Heart right ventricle (tissue), 16 donors: Measurements from ENCODE around the gene ARFGEF3. TPM values are rescaled to one million over a fixed set of nuclear protein-coding genes. Genes with fewer than 3 reads are reported as not detected.
"Not testable (repeated sequence)": the region's sequence is repeated elsewhere in the genome, so short reads cannot be mapped to it uniquely, and the experiment has no call there.

ENCODE experiments used
- ATAC-seq, 8 donors: fragments of 200-7000 bp; cut with Tn5 transposase; one replicate each; pipeline ENCODE4 v1.9.1; 2020; ENCODE audit warnings: mild to moderate bottlenecking in 8 of 8, moderate library complexity in 8 of 8, moderate number of reproducible peaks in 1 of 8
- DNase-seq, 2 donors: peaks; one replicate each; pipeline ENCODE4 v3.0.0-alpha.2; 2020
- H3K27ac ChIP-seq, 10 donors: fragments of 200-600 bp; sonication (generic) in 2 of 10; one replicate each; pipeline versions ENCODE4 v1.5.0 to v1.8.0; 2020 to 2022; ENCODE audit warnings: mild to moderate bottlenecking in 3 of 10
- H3K27me3 ChIP-seq, 7 donors: fragments of 200-600 bp; one replicate each; pipeline ENCODE4 v1.8.0; 2021 to 2022; ENCODE audit warnings: mild to moderate bottlenecking in 2 of 7
- H3K36me3 ChIP-seq, 9 donors: fragments of 200-600 bp; sonication (generic) in 1 of 9; one replicate each; pipeline versions ENCODE4 v1.5.0 to v1.8.0; 2020 to 2022; ENCODE audit warnings: mild to moderate bottlenecking in 2 of 9
- H3K4me1 ChIP-seq, 9 donors: fragments of 200-600 bp; sonication (generic) in 1 of 9; one replicate each; pipeline versions ENCODE4 v1.5.0 to v1.8.0; 2020 to 2022; ENCODE audit warnings: mild to moderate bottlenecking in 4 of 9
- H3K4me3 ChIP-seq, 10 donors: fragments of 200-600 bp; sonication (generic) in 2 of 10; one replicate each; pipeline versions ENCODE4 v1.5.0 to v1.8.0; 2020 to 2022; ENCODE audit warnings: mild to moderate bottlenecking in 7 of 10, moderate library complexity in 2 of 10
- H3K9me3 ChIP-seq, 11 donors: fragments of 200-600 bp in 10 of 11; sonication (generic) in 2 of 11; one replicate each; pipeline versions ENCODE4 v1.5.0 to v1.8.0; 2013 to 2022; ENCODE audit warnings: mild to moderate bottlenecking in 2 of 11, control low read depth in 1 of 11, moderate library complexity in 1 of 11
- WGBS, 2 donors: extraction: QIAGEN DNeasy Blood & Tissue Kit; methylation state at CpG; one replicate each; pipeline ENCODE4 v1.1.7; 2013; ENCODE audit warnings: inconsistent platforms in 1 of 2; 5-methylcytosine and 5-hydroxymethylcytosine counted together
- intact Hi-C, 10 donors: fragments of 100-400 bp; cut with DNase I; formaldehyde crosslinking; loops; one replicate each; pipeline versions ENCODE4 v1.11.1 to v1.14.2; 2022
- polyA plus RNA-seq, 2 donors: library from polyadenylated mRNA; stranded (reverse); fragments of 200-250 nt; gene quantifications; one replicate each; pipeline ENCODE4 v1.2.3, GENCODE V29; 2013
- total RNA-seq, 10 donors: library from RNA; stranded (reverse); fragmentation: NEBNext Ultra II Directional in 3 of 10; extraction: Animal tissue kit (Norgen Biotek cat#: 25700) in 3 of 10; gene quantifications; one replicate each; pipeline versions ENCODE4 v1.2.1 to v1.2.4, GENCODE V29; 2021 to 2023
- TF ChIP-seq, protein P1 (sequence below), 9 donors: fragments of 200-600 bp; sonication (generic) in 2 of 9; IDR thresholded peaks; one replicate each; pipeline versions ENCODE4 v1.5.0 to v1.8.0; 2021 to 2022; ENCODE audit warnings: antibody characterized with exemption in 9 of 9, mild to moderate bottlenecking in 5 of 9, moderate library complexity in 1 of 9
- donor health status: Arrhythmogenic right ventricular cardiomyopathy.
- donor health status: ischemic (EF 13 %, LVEDD 7.1; RV severe dilation, severe dysfunction).
- donor health status: healthy with polysubstance abuse.
- donor health status: DM: no; HTN: yes; CAD: no.
- donor health status: DM: no; HTN: no; CAD: no.
- donor health status: ischemic (EF 25% LVEDD 6.9; RV normal size, moderate dysfunction).
- donor health status: ischemic (EF 25% LVEDD 5.7; RV mildly dilated, moderate dysfunction).
- donor health status: healthy.
- donor health status: DM: yes; HTN: yes; CAD: no.
- donor health status: Ischemic cardiomyopathy.
- donor health status: ischemic (EF 35%, LVEDD 5.7; RV mildly dilated, moderate dysfunction).
- donor health status: nonischemic (EF 11% LVEDD 7.7; RV severe dilation, severe dysfunction).
- donor health status: DM: yes; HTN: yes; CAD: no.
- donor health status: PGD.
- donor health status: ischemic (EF 29% LVEDD 5.4; RV normal size, mild dysfunction).
- donor health status: nonischemic (EF 23%, LVEDD 6.1; RV moderate dilation, normal function).

The ARFGEF3 gene
- total and polyA plus RNA-seq, 12 donors = 0.33 to 11.1 (median 3.3) TPM

- peaks cover 0 to 10% (median 5%) of the 10 kb centered on the region in 7 donors for H3K27me3 ChIP-seq
- WGBS, 2 donors = 20 to 21% methylated on average over 13 of the region's 13 CpGs
- intact Hi-C loops = loop anchor here (2.0 to 10.0 kb wide), 19 partner anchors 99 to 651 kb away; partner anchors contain the start of genes HEBP2 (in 7 of the 10) and PBOV1 (in 1 of the 10)
Observed at GRCh38 chr6:138115877-138116660, 45.7 kb upstream of the ARFGEF3 start.

GRCh38 chr6:138116661-138116999 is 45.1 kb upstream of the ARFGEF3 start:
- WGBS, 2 donors = 67 to 70% methylated on average over 3 of the region's 3 CpGs

More at GRCh38 chr6:138115877-138116660, 45.7 kb upstream of the ARFGEF3 start:
- peak; percentile 34 to 45 for DNase-seq
- peak; percentile 69 to 88 (median 82) for ATAC-seq
- H3K27ac ChIP-seq = no peak overlapping the region
- no peaks in the 10 kb centered on the region for H3K36me3 ChIP-seq
- no peak overlapping the region for H3K4me3 ChIP-seq
- TF ChIP-seq, protein P1, sequence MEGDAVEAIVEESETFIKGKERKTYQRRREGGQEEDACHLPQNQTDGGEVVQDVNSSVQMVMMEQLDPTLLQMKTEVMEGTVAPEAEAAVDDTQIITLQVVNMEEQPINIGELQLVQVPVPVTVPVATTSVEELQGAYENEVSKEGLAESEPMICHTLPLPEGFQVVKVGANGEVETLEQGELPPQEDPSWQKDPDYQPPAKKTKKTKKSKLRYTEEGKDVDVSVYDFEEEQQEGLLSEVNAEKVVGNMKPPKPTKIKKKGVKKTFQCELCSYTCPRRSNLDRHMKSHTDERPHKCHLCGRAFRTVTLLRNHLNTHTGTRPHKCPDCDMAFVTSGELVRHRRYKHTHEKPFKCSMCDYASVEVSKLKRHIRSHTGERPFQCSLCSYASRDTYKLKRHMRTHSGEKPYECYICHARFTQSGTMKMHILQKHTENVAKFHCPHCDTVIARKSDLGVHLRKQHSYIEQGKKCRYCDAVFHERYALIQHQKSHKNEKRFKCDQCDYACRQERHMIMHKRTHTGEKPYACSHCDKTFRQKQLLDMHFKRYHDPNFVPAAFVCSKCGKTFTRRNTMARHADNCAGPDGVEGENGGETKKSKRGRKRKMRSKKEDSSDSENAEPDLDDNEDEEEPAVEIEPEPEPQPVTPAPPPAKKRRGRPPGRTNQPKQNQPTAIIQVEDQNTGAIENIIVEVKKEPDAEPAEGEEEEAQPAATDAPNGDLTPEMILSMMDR (IDR thresholded peaks at IDR 0.05) = peak; percentile 63 to 84 (median 74)
- peaks cover 0 to 7% (median 0%) of the 10 kb centered on the region in 9 donors for H3K4me1 ChIP-seq
- H3K9me3 ChIP-seq = no peaks in the 10 kb centered on the region

DNA sequence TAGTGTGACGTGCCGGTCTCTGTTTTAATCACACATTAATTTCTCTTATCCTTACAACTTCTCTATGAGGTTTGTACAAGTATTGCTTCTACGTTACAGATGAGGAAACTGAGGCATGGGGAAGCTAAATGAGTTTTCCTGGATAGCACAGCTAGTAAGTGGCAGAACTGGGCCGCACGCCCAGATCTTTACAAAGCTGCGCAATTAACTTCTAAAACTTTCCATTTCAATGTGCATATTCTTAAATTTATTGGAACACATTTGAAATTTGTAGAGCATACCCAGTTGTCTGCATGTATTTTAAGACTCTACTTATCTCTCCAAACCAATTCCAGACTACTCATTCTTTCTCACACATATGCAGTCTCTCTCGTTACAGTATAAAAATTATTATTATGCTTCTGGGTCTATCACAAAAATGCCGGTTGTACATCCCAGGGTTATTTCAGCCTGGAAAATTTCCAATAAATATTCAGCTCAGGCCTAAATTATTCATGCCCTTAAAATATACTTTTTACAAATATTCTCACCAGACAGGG is 44.3 kb upstream of the ARFGEF3 start:
- peaks cover 0 to 7% (median 0%) of the 10 kb centered on the region in 9 donors for H3K4me1 ChIP-seq
- 89% methylated on average over 8 of the region's 8 CpGs for WGBS, 2 donors
- TF ChIP-seq, protein P1 (IDR thresholded peaks at IDR 0.05) = no peak
- H3K4me3 ChIP-seq = no peak overlapping the region
- intact Hi-C loops = loop anchor here (2.0 to 10.0 kb wide), 19 partner anchors 97 to 650 kb away; partner anchors contain the start of genes HEBP2 (in 7 of the 10) and PBOV1 (in 1 of the 10)
- no peaks in the 10 kb centered on the region for H3K36me3 ChIP-seq
- ATAC-seq = no peak
- peaks cover 0 to 9% (median 5%) of the 10 kb centered on the region in 7 donors for H3K27me3 ChIP-seq
- H3K27ac ChIP-seq = no peak overlapping the region
- no peak for DNase-seq
- no peaks in the 10 kb centered on the region for H3K9me3 ChIP-seq

More at GRCh38 chr6:138116661-138116999, 45.1 kb upstream of the ARFGEF3 start:
- H3K4me3 ChIP-seq = no peak overlapping the region
- TF ChIP-seq, protein P1 (IDR thresholded peaks at IDR 0.05) = no peak
- no peak overlapping the region for H3K27ac ChIP-seq
- intact Hi-C loops = loop anchor here (2.0 to 10.0 kb wide), 19 partner anchors 98 to 651 kb away; partner anchors contain the start of genes HEBP2 (in 7 of the 10) and PBOV1 (in 1 of the 10)
- peaks cover 0 to 9% (median 5%) of the 10 kb centered on the region in 7 donors for H3K27me3 ChIP-seq
- H3K36me3 ChIP-seq = no peaks in the 10 kb centered on the region
- H3K4me1 ChIP-seq = peaks cover 0 to 7% (median 0%) of the 10 kb centered on the region in 9 donors
- ATAC-seq (no peak), DNase-seq (no peak)
- no peaks in the 10 kb centered on the region for H3K9me3 ChIP-seq

DNA sequence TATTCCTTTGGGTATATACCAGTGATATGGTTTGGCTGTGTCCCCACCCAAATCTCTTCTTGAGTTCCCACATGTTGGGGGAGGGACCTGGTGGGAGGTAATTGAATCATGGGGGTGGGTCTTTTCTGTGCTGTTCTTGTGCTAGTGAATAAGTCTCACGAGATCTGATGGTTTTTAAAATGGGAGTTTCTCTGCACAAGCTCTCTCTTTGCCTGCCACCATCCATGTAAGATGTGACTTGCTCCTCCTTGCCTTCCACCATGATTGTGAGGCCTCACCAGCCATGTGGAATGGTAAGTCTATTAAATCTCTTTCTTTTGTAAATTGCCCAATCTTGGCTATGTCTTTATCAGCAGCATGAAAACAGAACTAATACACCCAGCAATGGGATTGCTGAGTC is 42.5 kb upstream of the ARFGEF3 start:
- ATAC-seq, H3K27me3 ChIP-seq, H3K4me3 ChIP-seq, H3K9me3 ChIP-seq, H3K27ac ChIP-seq, H3K36me3 ChIP-seq, H3K4me1 ChIP-seq, DNase-seq: not testable (repeated sequence)
- 90 to 96% methylated on average over 1 of the region's 1 CpG for WGBS, 2 donors
- intact Hi-C loops = loop anchor here (5.0 to 10.0 kb wide), 18 partner anchors 96 to 648 kb away; partner anchors contain the start of genes HEBP2 (in 7 of the 10) and PBOV1 (in 1 of the 10)
